Gastroesophageal sphincter (tissue), 4 donors: ENCODE results near the gene TSPAN11. TPM values are rescaled to one million over a fixed set of nuclear protein-coding genes. Genes with fewer than 3 reads are reported as not detected.
A peak's percentile ranks its signal among the peaks of the same experiment; 100 is the strongest.

Experiments
- ATAC-seq: fragments of 150-250 bp; one replicate; pipeline ENCODE4 v1.9.1; 2016; ENCODE audit warnings: mild to moderate bottlenecking, moderate library complexity
- H3K27ac ChIP-seq, 4 donors: fragments of 200-600 bp; sonication (generic) in 3 of 4; 1 replicate in 3 of 4; 2 replicates in 1 of 4; pipeline ENCODE4 v1.5.1; 2016 to 2019
- H3K27me3 ChIP-seq: fragments of 200-600 bp; sonication (generic); one replicate; pipeline ENCODE4 v1.5.1; 2019
- H3K36me3 ChIP-seq, 2 donors: fragments of 200-600 bp; sonication (generic); one replicate each; pipeline ENCODE4 v1.5.1; 2019; ENCODE audit warnings: control low read depth in 1 of 2
- H3K4me1 ChIP-seq, 3 donors: fragments of 200-600 bp; sonication (generic); 1 replicate in 2 of 3; 2 replicates in 1 of 3; pipeline ENCODE4 v1.5.1; 2016 to 2019; ENCODE audit warnings: control low read depth in 2 of 3
- H3K4me3 ChIP-seq, 2 donors: fragments of 200-600 bp; sonication (generic); one replicate each; pipeline ENCODE4 v1.5.1; 2019; ENCODE audit warnings: mild to moderate bottlenecking in 1 of 2, moderate library complexity in 1 of 2
- H3K9me3 ChIP-seq, 3 donors: fragments of 200-600 bp; sonication (generic); one replicate each; pipeline ENCODE4 v1.5.1; 2017 to 2019; ENCODE audit warnings: control low read depth in 2 of 3
- CTCF ChIP-seq, 4 experiments: fragments of 200-600 bp in 2 of 4; fragments of 450-650 bp in 2 of 4; sonication (generic) in 1 of 4; IDR thresholded peaks; one replicate each; pipeline ENCODE4 v1.5.1; 2017 to 2019; ENCODE audit warnings: antibody characterized with exemption in 4 of 4, mild to moderate bottlenecking in 2 of 4, moderate library complexity in 2 of 4
- EP300 ChIP-seq: sonication (generic); formaldehyde crosslinking; IDR thresholded peaks from one replicate; pipeline ENCODE4 v1.6.1; 2017; ENCODE audit warnings: antibody characterized with exemption, mild to moderate bottlenecking
- POLR2A ChIP-seq, 2 donors: fragments of 450-650 bp; IDR thresholded peaks; one replicate each; pipeline ENCODE4 v1.6.1; 2017; ENCODE audit warnings: antibody characterized with exemption in 2 of 2, mild to moderate bottlenecking in 2 of 2, moderate library complexity in 1 of 2
- POLR2AphosphoS5 ChIP-seq: sonication (generic); formaldehyde crosslinking; IDR thresholded peaks from one replicate; pipeline ENCODE4 v1.6.1; 2017; ENCODE audit warnings: antibody characterized with exemption
- WGBS, 2 donors: methylation state at CpG; one replicate each; pipeline ENCODE4 v1.1.5; 2018; ENCODE audit warnings: low coverage in 1 of 2; 5-methylcytosine and 5-hydroxymethylcytosine counted together
- total RNA-seq, 4 donors: library from RNA; depleted of rRNA; stranded (reverse); fragments of >200 nt; gene quantifications; one replicate each; pipeline ENCODE4 v1.1.0, GENCODE V29; 2016

Gene TSPAN11
- total RNA-seq, 4 donors from 2014 or later, result 4.8 to 15.9 (median 6.5) TPM

- no peak overlapping the region for H3K4me3 ChIP-seq
- TF ChIP-seq POLR2A (IDR thresholded peaks at IDR 0.05) (no peak), EP300 (no peak), POLR2AphosphoS5 (no peak), CTCF (IDR thresholded peaks at IDR 0.05) (no peak)
- H3K27me3 ChIP-seq, result peaks cover 27% of the 10 kb centered on the region
- ATAC-seq, result peak; percentile 13
- H3K9me3 ChIP-seq, result no peaks in the 10 kb centered on the region
- 7 to 14% methylated on average over 3 to 4 of the region's 7 CpGs for WGBS, 2 donors
- peaks cover 0 to 15% (median 0%) of the 10 kb centered on the region in 3 donors for H3K4me1 ChIP-seq
- no peaks in the 10 kb centered on the region for H3K36me3 ChIP-seq
- no peak overlapping the region for H3K27ac ChIP-seq
Observed at GRCh38 chr12:30970559-30971197, 44.1 kb downstream of the TSPAN11 start.

- TF ChIP-seq POLR2AphosphoS5 (no peak), CTCF (IDR thresholded peaks at IDR 0.05) (no peak), EP300 (no peak), POLR2A (IDR thresholded peaks at IDR 0.05) (no peak)
- Histone ChIP-seq H3K36me3 (no peaks in the 10 kb centered on the region), H3K27me3 (peaks cover 39% of the 10 kb centered on the region), H3K9me3 (no peaks in the 10 kb centered on the region), H3K4me3 (no peak overlapping the region), H3K4me1 (peaks cover 0 to 15% (median 0%) of the 10 kb centered on the region in 3 donors), H3K27ac (no peak overlapping the region)
- ATAC-seq, result no peak
- 80 to 83% methylated on average over 3 to 6 of the region's 6 CpGs for WGBS, 2 donors
Observed at GRCh38 chr12:30972035-30972434, 45.5 kb downstream of the TSPAN11 start.

GRCh38 chr12:30973175-30973574 is 46.6 kb downstream of the TSPAN11 start:
- Histone ChIP-seq H3K27ac (no peak overlapping the region), H3K4me1 (peaks cover 0 to 15% (median 0%) of the 10 kb centered on the region in 3 donors), H3K36me3 (no peaks in the 10 kb centered on the region), H3K4me3 (no peak overlapping the region), H3K27me3 (peaks cover 39% of the 10 kb centered on the region), H3K9me3 (no peaks in the 10 kb centered on the region)
- ATAC-seq, result no peak
- TF ChIP-seq POLR2A (IDR thresholded peaks at IDR 0.05) (no peak), CTCF (IDR thresholded peaks at IDR 0.05) (no peak), POLR2AphosphoS5 (no peak), EP300 (no peak)
- WGBS, 2 donors, result 73% methylated on average over 4 of the region's 6 CpGs; no CpG with 5 or more reads in 1 of the 2 donors

- Histone ChIP-seq H3K27me3 (peaks cover 39% of the 10 kb centered on the region), H3K9me3 (no peaks in the 10 kb centered on the region), H3K4me1 (peaks cover 0 to 15% (median 0%) of the 10 kb centered on the region in 3 donors), H3K27ac (no peak overlapping the region), H3K36me3 (no peaks in the 10 kb centered on the region), H3K4me3 (no peak overlapping the region)
- ATAC-seq, result no peak
- WGBS, 2 donors, result 86 to 90% methylated on average over 2 to 4 of the region's 5 CpGs
- no peak for TF ChIP-seq CTCF (IDR thresholded peaks at IDR 0.05)
- no peak for TF ChIP-seq POLR2A (IDR thresholded peaks at IDR 0.05)
- no peak for TF ChIP-seq POLR2AphosphoS5
- TF ChIP-seq EP300, result no peak
Observed at GRCh38 chr12:30973830-30974229, 47.3 kb downstream of the TSPAN11 start.
